Suprapubic skin (tissue), 4 donors: ENCODE results near the gene PPP1CC.

Source experiments
- CTCF ChIP-seq, 2 donors: fragments of 200-600 bp in 1 of 2; fragments of 450-650 bp in 1 of 2; sonication (generic) in 1 of 2; IDR thresholded peaks; one replicate each; pipeline ENCODE4 v1.5.1; 2016 to 2019; ENCODE audit warnings: antibody characterized with exemption in 2 of 2, mild to moderate bottlenecking in 1 of 2, moderate library complexity in 1 of 2
- EP300 ChIP-seq: sonication (generic); formaldehyde crosslinking; IDR thresholded peaks from one replicate; pipeline ENCODE4 v1.6.1; 2017; ENCODE audit warnings: antibody characterized with exemption
- POLR2A ChIP-seq, 2 donors: fragments of 450-650 bp; IDR thresholded peaks; one replicate each; pipeline ENCODE4 v1.6.1; 2017; ENCODE audit warnings: antibody characterized with exemption in 2 of 2, mild to moderate bottlenecking in 2 of 2, moderate library complexity in 2 of 2
- POLR2AphosphoS5 ChIP-seq, 3 donors: sonication (generic); formaldehyde crosslinking; IDR thresholded peaks; one replicate each; pipeline ENCODE4 v1.6.1; 2017; ENCODE audit warnings: antibody characterized with exemption in 3 of 3

- TF ChIP-seq CTCF (IDR thresholded peaks at IDR 0.05) (no peak), POLR2AphosphoS5 (IDR thresholded peaks at IDR 0.05) (no peak), POLR2A (IDR thresholded peaks at IDR 0.05) (no peak), EP300 (no peak)
Observed at GRCh38 chr12:110744151-110744571, 1.5 kb upstream of the PPP1CC start.
